SKM-1 (cell line): ENCODE measurements around the gene TTC17.
"Not testable (repeated sequence)": the region's sequence is repeated elsewhere in the genome, so short reads cannot be mapped to it uniquely, and the experiment has no call there.

ENCODE experiments used
- DNase-seq: peaks from one replicate; lab custom pipeline; 2025; ENCODE audit not compliant: unreplicated experiment; lab: John Stamatoyannopoulos, UW

Gene TTC17, protein sequence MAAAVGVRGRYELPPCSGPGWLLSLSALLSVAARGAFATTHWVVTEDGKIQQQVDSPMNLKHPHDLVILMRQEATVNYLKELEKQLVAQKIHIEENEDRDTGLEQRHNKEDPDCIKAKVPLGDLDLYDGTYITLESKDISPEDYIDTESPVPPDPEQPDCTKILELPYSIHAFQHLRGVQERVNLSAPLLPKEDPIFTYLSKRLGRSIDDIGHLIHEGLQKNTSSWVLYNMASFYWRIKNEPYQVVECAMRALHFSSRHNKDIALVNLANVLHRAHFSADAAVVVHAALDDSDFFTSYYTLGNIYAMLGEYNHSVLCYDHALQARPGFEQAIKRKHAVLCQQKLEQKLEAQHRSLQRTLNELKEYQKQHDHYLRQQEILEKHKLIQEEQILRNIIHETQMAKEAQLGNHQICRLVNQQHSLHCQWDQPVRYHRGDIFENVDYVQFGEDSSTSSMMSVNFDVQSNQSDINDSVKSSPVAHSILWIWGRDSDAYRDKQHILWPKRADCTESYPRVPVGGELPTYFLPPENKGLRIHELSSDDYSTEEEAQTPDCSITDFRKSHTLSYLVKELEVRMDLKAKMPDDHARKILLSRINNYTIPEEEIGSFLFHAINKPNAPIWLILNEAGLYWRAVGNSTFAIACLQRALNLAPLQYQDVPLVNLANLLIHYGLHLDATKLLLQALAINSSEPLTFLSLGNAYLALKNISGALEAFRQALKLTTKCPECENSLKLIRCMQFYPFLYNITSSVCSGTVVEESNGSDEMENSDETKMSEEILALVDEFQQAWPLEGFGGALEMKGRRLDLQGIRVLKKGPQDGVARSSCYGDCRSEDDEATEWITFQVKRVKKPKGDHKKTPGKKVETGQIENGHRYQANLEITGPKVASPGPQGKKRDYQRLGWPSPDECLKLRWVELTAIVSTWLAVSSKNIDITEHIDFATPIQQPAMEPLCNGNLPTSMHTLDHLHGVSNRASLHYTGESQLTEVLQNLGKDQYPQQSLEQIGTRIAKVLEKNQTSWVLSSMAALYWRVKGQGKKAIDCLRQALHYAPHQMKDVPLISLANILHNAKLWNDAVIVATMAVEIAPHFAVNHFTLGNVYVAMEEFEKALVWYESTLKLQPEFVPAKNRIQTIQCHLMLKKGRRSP

DNA sequence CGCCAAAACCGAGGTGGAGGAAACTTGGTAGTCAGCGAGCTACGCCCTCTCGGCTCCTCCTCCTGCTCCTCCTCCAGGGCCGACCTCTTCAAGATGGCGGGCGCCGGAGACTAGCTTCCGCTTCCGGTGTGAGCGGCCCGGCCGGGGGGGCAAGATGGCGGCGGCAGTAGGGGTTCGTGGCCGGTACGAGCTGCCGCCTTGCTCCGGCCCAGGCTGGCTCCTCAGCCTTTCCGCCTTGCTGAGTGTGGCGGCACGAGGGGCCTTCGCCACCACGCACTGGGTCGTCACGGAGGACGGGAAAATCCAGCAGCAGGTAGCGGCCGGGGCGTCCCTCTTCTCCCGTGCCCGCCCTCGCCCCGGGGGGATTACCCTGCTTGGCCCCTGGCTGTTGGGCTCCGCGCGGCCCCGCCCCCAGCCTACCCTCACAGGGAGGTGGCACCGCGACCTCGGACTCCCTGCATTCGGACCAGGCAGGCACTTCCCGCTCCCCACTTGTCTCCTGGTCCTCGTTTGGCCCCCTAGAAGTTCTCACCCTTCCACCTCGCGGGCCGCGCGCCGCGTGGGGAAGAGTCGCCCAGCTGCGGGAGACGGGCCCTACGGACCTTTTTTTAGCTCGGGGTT, at the start of gene TTC17:
TSS of gene TTC17 (plus strand) at position 120 of the 621 bp plus-strand sequence. CDS start at position 155, 35 bp downstream.
- peak; percentile 83 for DNase-seq

DNA sequence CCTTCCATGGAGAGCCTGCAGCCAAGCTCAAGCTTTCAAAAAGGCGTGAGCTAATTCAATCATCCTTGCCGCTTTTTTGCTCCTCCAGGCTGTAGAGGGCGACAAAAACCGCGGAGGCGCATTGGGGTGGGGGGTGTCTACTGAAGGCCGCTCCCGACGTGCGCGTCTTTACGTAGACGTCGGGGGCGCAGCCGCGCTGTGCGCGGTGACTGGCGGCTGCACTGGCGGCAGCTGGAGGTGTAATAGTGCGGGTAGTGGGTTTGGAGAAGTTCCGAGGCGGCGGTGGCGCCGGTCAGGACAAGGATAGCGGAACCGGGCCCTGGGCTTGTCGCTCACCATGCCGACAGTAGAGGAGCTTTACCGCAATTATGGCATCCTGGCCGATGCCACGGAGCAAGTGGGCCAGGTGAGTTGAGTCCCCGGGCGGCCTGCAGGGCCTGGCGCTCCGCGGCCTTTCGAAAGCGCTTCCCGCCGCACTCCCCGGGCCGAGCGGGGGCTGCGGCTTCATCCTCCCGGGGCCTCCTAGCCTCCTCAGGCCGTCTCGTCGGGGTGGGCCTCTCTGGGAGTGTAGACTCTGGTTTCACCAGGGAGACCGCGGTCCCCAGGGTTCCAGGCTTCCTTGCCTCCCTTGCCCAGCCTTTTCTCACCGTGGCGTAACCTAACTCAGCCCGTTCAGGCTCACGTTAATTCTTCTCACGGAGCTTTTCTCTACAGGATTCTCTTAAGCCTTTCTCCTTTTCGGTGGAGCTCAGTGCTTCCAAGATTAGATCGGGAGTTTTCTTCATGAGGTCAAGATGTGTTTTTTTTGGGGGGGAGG, 46.7 kb upstream of the TTC17 start, which contains the start of gene API5:
TSS of gene API5 (plus strand) at position 206 of the 817 bp plus-strand sequence. CDS start at position 338, 132 bp downstream.
- peak; percentile 92 for DNase-seq

DNA sequence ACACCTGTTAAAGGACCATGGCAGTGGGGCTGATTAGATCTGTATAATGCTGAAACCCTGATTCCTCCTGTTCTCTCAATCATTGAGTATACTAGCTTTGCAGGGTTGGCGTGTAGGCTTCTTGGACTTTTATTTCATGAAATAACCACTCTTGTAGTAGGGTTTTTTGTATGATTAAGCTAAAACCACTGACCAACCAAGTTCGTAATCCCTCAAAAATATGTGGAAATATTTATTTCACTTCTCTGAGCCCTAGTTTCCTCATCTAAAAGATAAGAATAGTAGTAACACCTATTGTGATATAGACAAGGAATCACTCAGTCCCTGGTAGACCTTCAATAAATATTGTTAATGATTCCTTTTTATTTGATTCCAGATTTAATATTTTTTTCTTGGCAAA, 42.8 kb upstream of the TTC17 start:
- no peak for DNase-seq

DNA sequence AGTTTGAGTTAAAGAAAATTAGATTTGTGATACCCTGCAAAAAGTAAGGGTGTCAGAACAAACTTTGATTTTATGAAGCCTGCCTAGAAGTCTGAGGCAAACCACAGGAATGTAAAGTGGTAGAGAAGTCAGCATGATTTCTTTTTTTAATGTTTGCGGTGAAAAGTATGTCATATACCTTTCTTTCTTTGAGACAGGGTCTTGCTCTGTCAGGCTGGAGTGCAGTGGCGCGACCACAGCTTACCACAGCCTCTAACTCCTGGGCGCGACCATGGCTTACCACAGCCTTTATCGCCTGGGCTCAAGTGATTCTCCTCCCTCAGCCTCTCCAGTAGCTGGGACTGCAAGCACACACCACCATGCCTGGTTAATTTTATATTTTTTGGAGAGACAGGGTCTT, 42.3 kb upstream of the TTC17 start:
- no peak for DNase-seq

DNA sequence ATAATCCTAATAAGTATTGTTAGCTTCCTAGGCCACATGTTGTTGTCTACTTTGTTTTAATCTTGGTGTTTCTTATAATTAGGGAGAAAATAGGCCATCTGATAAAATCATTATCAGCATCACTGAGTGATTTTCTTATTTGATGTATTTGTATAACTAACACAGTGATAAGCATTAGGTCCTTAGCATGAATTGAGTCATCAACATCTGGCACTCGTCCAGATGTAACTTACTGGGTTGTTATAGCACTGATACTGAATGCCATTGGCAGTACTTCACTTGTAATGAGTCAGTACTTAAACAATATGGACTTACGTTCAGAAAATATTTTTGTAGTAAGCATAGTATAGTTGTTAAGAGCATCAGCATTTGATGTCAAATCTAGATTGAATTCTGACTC, 30.7 kb upstream of the TTC17 start:
- DNase-seq: no peak

DNA sequence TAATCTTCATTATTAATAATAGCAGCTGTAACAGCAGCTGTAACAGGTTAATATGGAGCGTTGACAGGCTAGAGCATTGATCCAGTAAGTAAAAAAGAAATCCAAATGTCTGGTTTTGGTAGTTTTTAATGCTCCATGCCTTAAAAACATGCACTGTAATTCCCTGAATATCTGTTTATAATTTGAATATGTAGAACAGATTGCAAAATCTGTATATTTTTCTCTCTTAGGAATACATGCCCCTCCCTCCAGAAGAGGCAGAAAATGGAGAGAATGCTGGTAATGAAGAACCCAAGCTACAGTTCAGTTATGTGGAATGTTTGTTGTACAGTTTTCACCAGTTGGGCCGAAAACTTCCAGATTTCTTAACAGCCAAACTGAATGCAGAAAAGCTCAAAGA, 30.2 kb upstream of the TTC17 start:
- no peak for DNase-seq

DNA sequence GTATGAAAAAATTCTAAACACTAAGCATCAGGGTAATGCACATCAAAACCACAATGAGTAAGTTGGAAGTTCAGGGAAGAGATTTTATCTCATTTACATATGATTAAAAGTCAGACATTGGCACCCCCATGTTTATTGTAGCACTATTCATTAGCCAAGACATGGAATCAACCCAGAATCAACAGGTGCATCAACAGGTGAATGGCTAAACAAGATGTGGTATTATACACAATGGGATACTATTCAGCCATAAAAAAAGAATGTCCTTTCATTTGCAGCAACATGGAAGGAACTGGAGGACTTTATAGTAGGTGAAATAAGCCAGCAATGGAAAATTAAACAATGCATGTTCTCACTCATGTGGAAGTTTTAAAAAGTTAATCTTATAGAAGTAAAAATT, 17.6 kb upstream of the TTC17 start:
- no peak for DNase-seq

DNA sequence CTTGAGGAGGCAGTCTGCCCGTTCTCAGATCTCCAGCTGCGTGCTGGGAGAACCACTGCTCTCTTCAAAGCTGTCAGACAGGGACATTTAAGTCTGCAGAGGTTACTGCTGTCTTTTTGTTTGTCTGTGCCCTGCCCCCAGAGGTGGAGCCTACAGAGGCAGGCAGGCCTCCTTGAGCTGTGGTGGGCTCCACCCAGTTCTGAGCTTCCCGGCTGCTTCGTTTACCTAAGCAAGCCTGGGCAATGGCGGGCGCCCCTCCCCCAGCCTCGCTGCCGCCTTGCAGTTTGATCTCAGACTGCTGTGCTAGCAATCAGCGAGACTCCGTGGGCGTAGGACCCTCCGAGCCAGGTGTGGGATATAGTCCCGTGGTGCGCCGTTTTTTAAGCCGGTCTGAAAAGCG, 7.3 kb upstream of the TTC17 start:
- DNase-seq: not testable (repeated sequence)

DNA sequence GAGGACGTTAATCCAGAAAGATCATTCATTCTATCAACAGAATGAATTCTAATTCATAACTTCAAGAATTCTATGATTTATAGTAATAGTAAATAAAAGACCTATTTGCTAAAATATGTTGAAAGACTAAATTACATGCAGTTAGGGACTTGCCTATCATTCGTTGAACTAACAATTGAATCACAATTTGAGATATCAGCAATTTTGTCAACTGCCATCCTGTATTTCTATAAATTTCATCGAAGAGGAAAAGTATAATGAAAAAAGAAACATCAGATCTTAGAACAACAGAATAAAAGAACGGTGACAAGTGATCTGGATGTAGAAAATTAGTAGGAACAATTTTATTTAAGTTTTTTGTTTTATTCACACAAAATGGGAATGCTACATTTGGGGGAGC, 4.4 kb upstream of the TTC17 start:
- DNase-seq: no peak

DNA sequence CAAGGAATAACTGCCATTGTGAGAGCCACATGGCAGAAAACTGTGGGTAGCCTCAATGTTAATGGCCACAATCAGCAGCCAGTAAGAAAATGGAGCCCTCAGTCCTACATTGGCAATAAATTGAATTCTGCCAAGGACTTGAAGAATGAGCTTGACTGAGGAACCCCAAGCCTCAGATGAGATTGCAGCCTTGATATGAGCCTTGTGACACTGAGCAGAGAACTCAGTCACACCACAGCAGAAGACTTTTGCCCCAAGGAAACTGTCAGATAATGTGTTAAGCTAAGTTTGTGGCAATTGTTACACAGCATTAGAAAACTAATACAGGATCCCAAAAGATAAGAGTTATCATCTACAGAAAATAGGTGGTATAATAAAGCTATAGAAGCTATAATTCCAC, 2.4 kb upstream of the TTC17 start:
- DNase-seq: no peak

DNA sequence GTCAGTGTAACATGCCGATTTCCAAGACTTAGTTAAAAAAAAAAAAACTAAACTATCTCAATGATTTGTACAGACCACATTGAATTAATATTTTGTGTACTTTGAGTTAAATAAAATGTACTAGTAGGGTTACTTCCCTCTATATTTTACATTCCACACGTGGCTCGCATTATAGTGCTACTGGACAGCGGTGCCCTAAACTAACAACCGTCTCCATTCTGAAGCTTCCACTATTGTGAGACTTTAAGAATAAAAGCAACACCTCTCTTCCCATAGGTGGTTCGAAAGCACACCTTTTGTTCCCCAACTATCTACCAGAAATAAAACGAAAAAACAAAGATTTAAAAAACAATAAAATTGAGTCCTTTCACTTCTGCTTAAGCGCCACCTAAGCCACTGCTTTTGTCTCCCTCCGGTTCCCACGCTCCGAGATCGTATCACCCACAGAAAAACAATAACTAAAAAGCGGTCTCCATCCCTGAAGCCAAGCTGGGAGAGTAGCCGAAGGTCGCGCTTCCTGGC, 380 bp upstream of the TTC17 start:
- DNase-seq: no peak

DNA sequence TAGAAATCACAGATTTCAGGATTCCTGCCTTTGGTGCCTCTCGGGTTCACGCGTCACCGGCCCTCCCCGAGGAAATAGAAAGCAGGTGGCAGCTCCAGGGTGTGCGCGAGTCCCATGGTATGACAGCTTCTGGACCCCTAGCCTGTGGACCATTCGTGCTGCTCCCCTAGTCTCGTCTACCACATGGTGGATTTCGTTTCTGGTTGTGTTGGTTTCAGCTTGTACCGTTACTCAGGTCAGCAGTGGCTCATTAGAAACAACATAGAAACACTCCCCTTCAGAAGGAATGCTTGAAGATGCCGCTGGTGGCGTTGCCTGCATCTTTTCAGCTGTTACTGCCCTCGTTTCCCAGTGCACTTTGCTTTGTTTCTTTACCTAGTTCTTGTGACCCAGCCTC, 700 bp downstream of the TTC17 start:
- DNase-seq: no peak

DNA sequence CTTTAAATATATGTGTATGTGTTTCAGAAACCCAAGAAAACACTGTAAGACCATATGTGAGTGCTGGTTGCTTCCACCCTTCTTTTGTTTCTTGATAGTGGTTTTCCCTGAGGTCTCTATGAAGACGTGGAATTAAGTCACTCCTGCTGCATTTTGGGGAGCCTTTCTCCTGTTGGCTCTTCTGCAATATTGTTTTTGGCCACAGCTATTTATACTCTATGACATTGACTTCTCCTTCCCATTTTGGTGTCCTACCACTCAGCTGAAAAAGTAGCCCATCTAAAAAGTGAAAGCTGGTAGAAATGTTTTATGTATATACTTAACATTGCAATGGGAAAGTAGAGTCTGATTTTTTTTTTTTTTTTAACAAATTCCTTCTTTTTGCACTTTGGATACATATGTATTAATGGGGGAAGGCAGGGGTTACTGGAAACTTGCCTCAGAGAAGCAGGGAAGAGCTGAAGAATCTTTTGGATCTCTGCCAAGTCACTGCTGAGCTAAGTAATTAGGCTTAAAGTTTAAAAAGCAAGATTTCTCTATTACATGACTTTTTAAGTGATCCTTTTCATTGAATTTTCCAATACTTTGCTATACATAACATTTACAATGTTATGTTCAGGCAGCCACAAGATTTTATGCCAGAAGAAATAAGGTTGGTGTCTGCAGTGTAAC, 1.8 kb downstream of the TTC17 start:
- peak; percentile 25 for DNase-seq

DNA sequence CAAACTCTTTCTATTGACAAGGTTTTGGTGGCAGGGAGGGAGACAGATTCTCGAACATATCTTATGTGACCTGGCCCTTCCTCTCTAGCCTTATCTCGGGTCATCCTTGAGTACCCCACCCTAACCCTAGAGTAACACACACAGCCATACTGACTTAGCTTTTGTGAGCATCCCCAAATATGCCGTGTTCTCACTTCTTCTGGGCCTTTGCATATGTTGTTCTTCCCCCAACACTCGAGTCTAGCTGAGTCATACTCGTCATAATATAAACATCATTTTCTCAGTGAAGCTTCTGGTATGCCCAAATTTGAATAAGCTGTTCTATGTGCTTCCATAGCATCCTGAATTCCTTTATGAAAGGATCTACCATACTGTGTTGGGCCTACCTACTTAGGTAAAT, 8.0 kb downstream of the TTC17 start:
- DNase-seq: no peak

DNA sequence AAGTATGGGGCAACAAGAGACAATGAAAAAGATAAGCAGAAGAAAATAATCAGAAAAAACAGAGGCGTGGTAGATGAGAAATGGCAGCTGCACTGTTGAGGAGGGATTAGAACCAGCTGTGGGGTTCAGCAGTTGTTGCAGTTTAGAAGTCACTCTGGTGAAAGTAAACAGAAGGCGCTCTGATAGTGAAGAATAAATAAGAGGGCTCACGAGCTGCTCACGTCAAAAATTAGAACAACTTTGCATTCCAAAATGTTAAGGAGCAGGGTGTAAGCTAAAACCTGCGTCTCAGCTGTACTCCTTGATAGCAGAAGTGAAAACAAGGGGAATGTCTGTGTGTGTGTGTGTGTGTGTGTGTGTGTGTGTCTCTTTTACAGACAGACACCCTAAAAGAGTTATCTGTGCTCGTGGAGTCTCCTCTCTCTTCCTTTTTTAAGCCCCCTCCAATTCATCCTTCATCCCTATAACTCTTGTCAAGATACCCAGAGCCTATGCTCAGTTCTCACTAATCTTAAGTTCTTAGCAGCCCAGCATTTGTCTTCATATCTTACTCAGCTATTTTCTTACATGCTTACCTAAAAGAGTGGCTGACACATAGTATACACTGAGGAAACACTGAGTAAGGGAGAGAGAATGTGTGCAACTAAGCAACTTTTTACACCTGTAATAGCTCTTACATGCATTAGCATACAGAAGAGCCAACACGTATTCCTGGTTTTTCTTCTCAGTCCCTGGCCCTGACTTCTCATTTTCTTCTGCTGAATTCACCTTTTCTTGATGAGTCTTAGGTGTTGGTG, 8.9 kb downstream of the TTC17 start:
- DNase-seq: no peak

DNA sequence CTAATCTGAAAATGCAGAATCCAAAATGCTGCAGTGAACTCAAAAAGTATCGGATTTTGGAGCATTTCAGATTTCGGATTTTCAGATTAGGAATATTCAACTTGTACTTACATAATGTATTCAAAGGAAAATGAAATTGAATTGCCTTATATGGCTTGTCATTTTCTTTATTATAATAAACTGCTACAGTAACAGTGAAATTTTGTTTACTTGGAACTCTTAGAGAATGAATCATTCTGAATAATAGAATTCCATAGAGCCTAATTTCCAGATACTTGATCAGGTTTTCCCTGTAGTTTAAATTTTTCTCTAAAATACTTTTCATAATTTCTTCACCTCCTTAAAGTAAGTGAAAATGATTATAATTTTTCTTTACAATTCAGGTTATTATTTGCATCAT, 17.3 kb downstream of the TTC17 start:
- no peak for DNase-seq

DNA sequence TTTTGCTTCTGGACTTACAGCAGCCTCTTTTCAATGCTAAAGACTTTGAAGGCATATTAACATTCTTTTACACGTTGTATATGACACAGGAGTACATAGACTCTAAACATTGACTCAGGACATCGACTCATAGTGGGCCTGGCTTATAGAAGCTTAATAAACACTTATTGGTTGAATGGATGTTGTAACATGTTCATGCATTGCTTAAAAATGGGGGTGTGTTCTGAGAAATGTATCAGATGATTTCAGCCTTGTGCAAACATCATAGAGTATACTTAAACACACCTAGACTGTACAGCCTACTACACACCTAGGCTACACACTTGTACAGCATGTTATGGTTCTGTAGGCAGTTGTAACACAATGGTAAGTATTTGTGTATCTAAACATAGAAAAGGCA, 17.9 kb downstream of the TTC17 start:
- DNase-seq: no peak

DNA sequence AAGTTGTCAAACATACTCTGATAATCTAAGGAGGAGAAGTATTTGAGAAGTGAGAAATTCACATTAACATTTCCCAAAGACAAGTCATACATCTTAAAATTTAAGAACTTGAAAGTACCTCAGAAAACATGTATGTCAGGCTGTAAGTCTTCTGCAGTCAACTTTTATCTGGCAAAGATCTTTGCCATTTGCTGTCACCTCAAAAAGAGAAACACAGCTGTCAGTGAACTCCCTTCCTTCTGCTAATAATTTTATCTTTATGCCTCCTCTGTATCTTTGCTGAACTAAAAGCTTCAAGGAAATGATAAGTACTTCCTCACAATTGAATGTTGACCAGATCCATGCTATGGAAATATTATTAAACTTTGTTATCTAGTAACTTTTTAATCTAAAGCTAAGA, 18.7 kb downstream of the TTC17 start:
- DNase-seq: no peak

DNA sequence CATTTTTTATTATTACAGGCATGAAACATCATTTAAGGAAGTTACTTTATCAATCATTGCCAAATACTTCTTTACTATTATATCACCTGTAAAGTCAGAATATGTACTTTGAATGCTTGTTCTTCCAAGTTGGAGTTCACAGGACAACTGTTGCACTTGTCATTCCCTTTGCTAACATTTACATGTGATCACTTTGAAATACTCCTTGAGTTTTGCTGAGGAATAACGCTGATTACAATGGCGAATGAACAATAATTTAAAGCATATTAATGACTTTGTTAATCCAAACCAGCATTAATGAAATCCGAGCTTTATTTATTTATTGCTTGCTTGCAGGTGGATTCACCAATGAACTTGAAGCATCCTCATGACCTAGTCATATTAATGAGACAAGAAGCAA, 20.2 kb downstream of the TTC17 start:
- no peak for DNase-seq
